Colonic mucosa (tissue), 4 donors: ENCODE results near the gene RER1. TPM values are rescaled to one million over a fixed set of nuclear protein-coding genes. Genes with fewer than 3 reads are reported as not detected.
"Not testable (repeated sequence)": the region's sequence is repeated elsewhere in the genome, so short reads cannot be mapped to it uniquely, and the experiment has no call there.

Experiments
- DNase-seq: peaks from one replicate; pipeline ENCODE4 v3.0.0-alpha.2; 2020
- H3K27ac ChIP-seq: fragments of 200-600 bp; one replicate; pipeline ENCODE4 v1.8.0; 2021
- H3K27me3 ChIP-seq: fragments of 200-600 bp; one replicate; pipeline ENCODE4 v1.8.0; 2021
- H3K36me3 ChIP-seq: fragments of 200-600 bp; one replicate; pipeline ENCODE4 v1.8.0; 2021
- H3K4me1 ChIP-seq: fragments of 200-600 bp; one replicate; pipeline ENCODE4 v1.8.0; 2021; ENCODE audit warnings: mild to moderate bottlenecking
- H3K4me3 ChIP-seq: fragments of 200-600 bp; one replicate; pipeline ENCODE4 v1.8.0; 2021
- H3K9ac ChIP-seq, 2 donors: one replicate each; pipeline ENCODE4 v1.7.0; 2013; ENCODE audit warnings: control low read depth in 2 of 2, low read depth in 2 of 2, low read length in 2 of 2
- H3K9me3 ChIP-seq: fragments of 200-600 bp; one replicate; pipeline ENCODE4 v1.8.0; 2021
- intact Hi-C: fragments of 100-400 bp; cut with DNase I; formaldehyde crosslinking; loops from one replicate; pipeline ENCODE4 v1.14.1; 2022
- total RNA-seq, 2 donors: library from RNA; stranded (reverse); fragmentation: NEBNext Ultra II Directional in 1 of 2; extraction: Animal tissue kit (Norgen Biotek cat#: 25700) in 1 of 2; gene quantifications; one replicate each; pipeline ENCODE4 v1.2.1, GENCODE V29; 2021
- TF ChIP-seq, protein P1 (sequence below): fragments of 200-600 bp; IDR thresholded peaks from one replicate; pipeline ENCODE4 v1.8.0; 2022; ENCODE audit warnings: antibody characterized with exemption, mild to moderate bottlenecking
- donor health status: healthy.
- donor health status: DM: no; HTN: no; CAD: no.
- donor health status: DM: no; HTN: no; CAD: no.

Gene RER1
- total RNA-seq, 2 donors from 2014 or later: 190 to 216 TPM

DNA sequence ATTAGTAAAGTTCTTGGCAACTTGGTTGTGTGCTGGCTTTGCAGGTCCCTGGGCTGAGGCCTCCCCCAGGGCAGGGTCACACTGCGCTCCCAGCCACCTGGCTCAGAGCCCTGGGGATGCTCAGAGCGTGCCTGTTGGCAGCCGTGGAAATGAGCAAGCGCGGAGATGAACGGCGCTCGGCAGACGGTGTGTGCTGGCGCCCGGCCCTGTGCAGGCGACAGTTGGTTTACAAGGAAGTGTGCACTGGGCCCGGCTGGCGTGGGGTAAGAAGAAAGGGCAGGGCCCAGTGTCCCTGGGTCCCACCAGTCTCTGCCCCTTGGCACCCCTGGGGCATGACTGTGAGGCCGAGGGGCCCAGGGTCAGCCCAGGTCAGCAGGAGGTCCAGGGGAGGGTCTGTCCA, 46.4 kb downstream of the RER1 start:
- TF ChIP-seq, protein P1, sequence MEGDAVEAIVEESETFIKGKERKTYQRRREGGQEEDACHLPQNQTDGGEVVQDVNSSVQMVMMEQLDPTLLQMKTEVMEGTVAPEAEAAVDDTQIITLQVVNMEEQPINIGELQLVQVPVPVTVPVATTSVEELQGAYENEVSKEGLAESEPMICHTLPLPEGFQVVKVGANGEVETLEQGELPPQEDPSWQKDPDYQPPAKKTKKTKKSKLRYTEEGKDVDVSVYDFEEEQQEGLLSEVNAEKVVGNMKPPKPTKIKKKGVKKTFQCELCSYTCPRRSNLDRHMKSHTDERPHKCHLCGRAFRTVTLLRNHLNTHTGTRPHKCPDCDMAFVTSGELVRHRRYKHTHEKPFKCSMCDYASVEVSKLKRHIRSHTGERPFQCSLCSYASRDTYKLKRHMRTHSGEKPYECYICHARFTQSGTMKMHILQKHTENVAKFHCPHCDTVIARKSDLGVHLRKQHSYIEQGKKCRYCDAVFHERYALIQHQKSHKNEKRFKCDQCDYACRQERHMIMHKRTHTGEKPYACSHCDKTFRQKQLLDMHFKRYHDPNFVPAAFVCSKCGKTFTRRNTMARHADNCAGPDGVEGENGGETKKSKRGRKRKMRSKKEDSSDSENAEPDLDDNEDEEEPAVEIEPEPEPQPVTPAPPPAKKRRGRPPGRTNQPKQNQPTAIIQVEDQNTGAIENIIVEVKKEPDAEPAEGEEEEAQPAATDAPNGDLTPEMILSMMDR: no peak
- Histone ChIP-seq H3K4me3 (no peak overlapping the region), H3K4me1 (no peaks in the 10 kb centered on the region), H3K9ac (peak overlapping the region in 1 of 2 donors; percentile 19), H3K9me3 (no peaks in the 10 kb centered on the region), H3K36me3 (no peaks in the 10 kb centered on the region), H3K27me3 (peaks cover 5% of the 10 kb centered on the region), H3K27ac (no peak overlapping the region)
- DNase-seq: peak; percentile 32
- intact Hi-C loops: no loop called here

DNA sequence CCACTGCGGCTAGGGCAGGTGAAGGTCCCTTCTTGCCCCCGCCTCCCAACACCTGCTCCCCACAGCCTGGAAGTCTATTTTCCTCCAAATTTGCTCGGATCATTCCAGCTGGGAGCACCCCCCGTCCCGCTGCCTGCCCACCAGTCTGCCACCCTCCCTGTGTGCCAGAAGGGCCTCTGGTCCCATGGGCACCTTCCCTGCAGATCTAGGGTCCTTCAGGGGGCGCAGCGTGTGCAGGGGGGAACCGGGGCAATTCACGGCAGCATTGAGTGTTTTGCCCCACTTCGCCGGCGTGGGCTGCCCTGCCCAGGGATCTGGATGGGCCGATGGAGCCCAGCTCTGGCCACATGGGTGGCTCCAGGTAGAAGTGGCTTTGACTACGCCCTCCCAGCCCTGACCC, 47.0 kb downstream of the RER1 start:
- H3K27me3 ChIP-seq: peaks cover 8% of the 10 kb centered on the region
- H3K9ac ChIP-seq: peak overlapping the region in 1 of 2 donors; percentile 12
- H3K4me3 ChIP-seq: no peak overlapping the region
- H3K27ac ChIP-seq: no peak overlapping the region
- no peaks in the 10 kb centered on the region for H3K9me3 ChIP-seq
- no peak for DNase-seq
- TF ChIP-seq, protein P1: no peak
- intact Hi-C loops: no loop called here
- no peaks in the 10 kb centered on the region for H3K4me1 ChIP-seq
- no peaks in the 10 kb centered on the region for H3K36me3 ChIP-seq

DNA sequence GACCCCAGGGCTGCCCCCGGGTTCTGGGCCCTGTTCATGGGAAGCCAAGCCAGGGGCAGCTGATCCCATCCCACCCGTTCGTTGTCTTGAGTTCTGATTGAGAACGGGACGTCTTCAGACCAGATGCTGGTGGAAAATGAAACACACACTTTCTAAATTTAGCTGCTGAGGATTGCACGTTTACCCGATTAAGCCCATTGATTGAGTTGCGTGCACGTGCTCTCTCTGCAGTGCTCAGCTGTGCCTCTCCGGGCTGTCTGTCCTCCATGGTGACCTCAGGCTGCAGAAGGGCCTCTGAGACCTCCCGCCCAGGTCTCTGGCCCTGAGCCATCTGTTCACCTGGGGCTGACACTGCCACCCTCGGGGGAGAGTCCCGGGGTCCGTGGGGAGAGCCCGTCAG, 47.7 kb downstream of the RER1 start:
- no peak for DNase-seq
- H3K4me1 ChIP-seq: no peaks in the 10 kb centered on the region
- intact Hi-C loops: no loop called here
- H3K4me3 ChIP-seq: no peak overlapping the region
- H3K9ac ChIP-seq: no peak overlapping the region
- H3K36me3 ChIP-seq: no peaks in the 10 kb centered on the region
- no peaks in the 10 kb centered on the region for H3K9me3 ChIP-seq
- TF ChIP-seq, protein P1: no peak
- peaks cover 14% of the 10 kb centered on the region for H3K27me3 ChIP-seq
- H3K27ac ChIP-seq: no peak overlapping the region

DNA sequence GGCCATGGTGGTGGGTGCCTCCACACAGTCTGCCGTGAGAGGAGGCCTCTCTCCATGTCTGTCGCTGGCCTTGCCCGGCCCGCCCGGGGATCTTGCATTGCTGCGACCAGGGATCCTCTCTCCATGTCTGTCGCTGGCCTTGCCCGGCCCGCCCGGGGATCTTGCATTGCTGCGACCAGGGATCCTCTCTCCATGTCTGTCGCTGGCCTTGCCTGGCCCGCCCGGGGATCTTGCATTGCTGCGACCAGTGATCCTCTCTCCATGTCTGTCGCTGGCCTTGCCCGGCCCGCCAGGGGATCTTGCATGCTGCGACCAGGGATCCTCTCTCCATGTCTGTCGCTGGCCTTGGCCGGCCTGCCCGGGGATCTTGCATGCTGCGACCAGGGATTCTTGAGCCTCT, 48.7 kb downstream of the RER1 start:
- H3K36me3 ChIP-seq, H3K9ac ChIP-seq, DNase-seq, H3K9me3 ChIP-seq, H3K27ac ChIP-seq, H3K4me3 ChIP-seq, intact Hi-C loops, H3K4me1 ChIP-seq: not testable (repeated sequence)
- peaks cover 19% of the 10 kb centered on the region for H3K27me3 ChIP-seq

DNA sequence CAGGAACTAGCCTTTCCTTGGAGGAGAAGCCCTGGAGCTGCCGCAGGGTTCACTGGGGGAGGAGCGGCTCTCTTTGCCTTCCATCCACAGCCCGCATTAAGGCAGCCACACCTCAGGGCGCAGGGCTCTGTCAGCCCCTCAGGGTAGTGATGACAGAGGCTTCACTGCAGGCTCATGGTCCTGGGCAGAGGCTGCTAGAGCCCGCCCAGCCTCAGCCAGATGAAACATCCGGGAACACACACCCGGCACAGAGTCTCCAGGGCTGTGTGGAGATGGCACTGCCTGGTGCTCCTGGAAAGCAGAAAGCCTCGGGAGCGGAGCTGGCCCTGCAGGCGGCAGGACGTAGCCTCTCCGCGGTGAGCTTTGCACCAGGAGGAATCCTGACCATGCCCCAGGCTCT, 50.1 kb downstream of the RER1 start:
- Histone ChIP-seq H3K27ac (no peak overlapping the region), H3K36me3 (no peaks in the 10 kb centered on the region), H3K4me1 (no peaks in the 10 kb centered on the region), H3K9ac (no peak overlapping the region), H3K4me3 (no peak overlapping the region), H3K27me3 (peaks cover 19% of the 10 kb centered on the region), H3K9me3 (no peaks in the 10 kb centered on the region)
- intact Hi-C loops: no loop called here
- TF ChIP-seq, protein P1: no peak
- no peak for DNase-seq

DNA sequence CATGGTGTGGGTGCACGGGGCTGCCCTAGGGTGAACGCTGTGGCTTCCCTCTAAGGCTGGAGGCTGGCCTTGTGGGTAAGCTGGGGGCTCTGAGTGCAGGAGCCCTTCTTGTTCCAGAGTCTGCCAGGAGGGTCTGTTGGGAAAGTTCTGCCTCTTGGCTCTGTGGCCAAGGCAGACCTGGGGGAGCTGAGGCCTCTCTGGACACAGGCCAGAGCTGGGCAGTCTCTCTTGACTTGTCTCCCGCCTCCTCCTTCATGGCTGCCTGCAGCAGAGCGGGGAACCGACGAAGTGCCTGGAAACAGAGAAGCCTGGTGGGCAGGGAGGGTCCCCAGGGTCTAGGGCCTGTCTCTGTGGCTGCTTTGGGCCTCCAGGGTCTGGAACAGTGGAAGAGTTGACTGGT, 51.0 kb downstream of the RER1 start:
- TF ChIP-seq, protein P1: no peak
- no peaks in the 10 kb centered on the region for H3K36me3 ChIP-seq
- no peaks in the 10 kb centered on the region for H3K4me1 ChIP-seq
- intact Hi-C loops: no loop called here
- no peak for DNase-seq
- H3K4me3 ChIP-seq: no peak overlapping the region
- H3K9ac ChIP-seq: no peak overlapping the region
- no peak overlapping the region for H3K27ac ChIP-seq
- H3K9me3 ChIP-seq: no peaks in the 10 kb centered on the region
- peaks cover 19% of the 10 kb centered on the region for H3K27me3 ChIP-seq
